MCF 10A (cell line): ENCODE measurements around the gene OAF. TPM values are rescaled to one million over a fixed set of nuclear protein-coding genes. Genes with fewer than 3 reads are reported as not detected.

Experiments
- BruUV-seq: library from RNA; stranded (reverse); fragments of 400-500 nt; replicated peaks from 2 replicates; lab custom pipeline; 2021; lab: Mats Ljungman, UMichigan
- CTCF ChIA-PET: fragments of 300-600 bp; sonication (Branson Sonifier 250); formaldehyde crosslinking; extraction: SDS; loops from one replicate; lab custom pipeline; 2021; ENCODE audit warnings: antibody characterized with exemption, inconsistent platforms; lab: Yijun Ruan, JAX
- POLR2A ChIA-PET: fragments of 300-600, 350-650 bp; sonication (Branson Sonifier 250); formaldehyde crosslinking; extraction: SDS; loops from one replicate; lab custom pipeline; 2020; ENCODE audit warnings: antibody characterized with exemption, inconsistent platforms; lab: Yijun Ruan, JAX
- DNase-seq: peaks from one replicate; pipeline ENCODE4 v3.0.0-alpha.2; 2018; ENCODE audit not compliant: unreplicated experiment
- H3K27ac Mint-ChIP-seq: one replicate; pipeline ENCODE4 v1.8.0; 2022; ENCODE audit warnings: mild to moderate bottlenecking, low read depth, mixed read lengths; ENCODE audit not compliant: unreplicated experiment
- H3K27me3 Mint-ChIP-seq: one replicate; pipeline ENCODE4 v1.8.0; 2022; ENCODE audit warnings: mixed read lengths; ENCODE audit not compliant: insufficient read depth, unreplicated experiment
- H3K36me3 Mint-ChIP-seq: one replicate; pipeline ENCODE4 v1.8.0; 2022; ENCODE audit warnings: mild to moderate bottlenecking, moderate library complexity, mixed read lengths; ENCODE audit not compliant: insufficient read depth, unreplicated experiment
- H3K4me1 Mint-ChIP-seq: one replicate; pipeline ENCODE4 v1.8.0; 2022; ENCODE audit warnings: mixed read lengths; ENCODE audit not compliant: insufficient read depth, unreplicated experiment
- H3K4me3 Mint-ChIP-seq: one replicate; pipeline ENCODE4 v1.8.0; 2022; ENCODE audit warnings: mild to moderate bottlenecking, moderate library complexity, mixed read lengths; ENCODE audit not compliant: unreplicated experiment
- H3K9me3 Mint-ChIP-seq: one replicate; pipeline ENCODE4 v1.8.0; 2022; ENCODE audit warnings: mixed read lengths; ENCODE audit not compliant: unreplicated experiment
- intact Hi-C: fragments of 100-400 bp; cut with micrococcal nuclease; formaldehyde crosslinking; loops from 2 replicates; pipeline ENCODE4 v1.14.1; 2022
- total RNA-seq: library from RNA; stranded (reverse); gene quantifications from 2 replicates; pipeline ENCODE4 v1.2.3, GENCODE V29; 2022
- TF ChIP-seq, protein P1 (sequence below): fragments of 200-600 bp; IDR thresholded peaks from one replicate; pipeline ENCODE4 v1.8.0; 2022; ENCODE audit warnings: antibody characterized with exemption, mild to moderate bottlenecking; ENCODE audit not compliant: unreplicated experiment

OAF gene
- total RNA-seq, 1 experiment from 2014 or later, result 21.6 TPM

DNA sequence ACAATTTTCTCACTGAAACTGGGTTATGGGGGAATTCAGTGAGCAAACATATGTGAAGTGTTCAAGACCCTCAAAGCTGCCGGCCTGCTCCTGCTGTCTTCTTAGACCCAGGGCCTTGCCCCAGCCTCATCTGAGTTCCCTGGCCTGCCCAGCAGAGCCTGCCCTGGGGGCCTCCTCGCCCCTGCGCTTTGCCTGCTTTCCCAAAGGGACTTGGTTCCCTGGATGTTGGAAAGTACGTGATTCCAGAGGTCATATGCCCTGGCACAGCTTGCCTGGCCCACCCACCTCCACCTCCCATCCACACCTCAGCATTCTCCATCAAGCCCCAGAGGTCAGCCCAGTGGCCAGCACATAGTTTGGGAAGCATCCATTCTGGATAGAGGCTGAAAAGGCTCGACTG, 15.4 kb downstream of the OAF start:
- no peak overlapping the region for H3K27ac Mint-ChIP-seq
- no peak overlapping the region for H3K4me3 Mint-ChIP-seq
- H3K27me3 Mint-ChIP-seq, result no peaks in the 10 kb centered on the region
- TF ChIP-seq, protein P1, sequence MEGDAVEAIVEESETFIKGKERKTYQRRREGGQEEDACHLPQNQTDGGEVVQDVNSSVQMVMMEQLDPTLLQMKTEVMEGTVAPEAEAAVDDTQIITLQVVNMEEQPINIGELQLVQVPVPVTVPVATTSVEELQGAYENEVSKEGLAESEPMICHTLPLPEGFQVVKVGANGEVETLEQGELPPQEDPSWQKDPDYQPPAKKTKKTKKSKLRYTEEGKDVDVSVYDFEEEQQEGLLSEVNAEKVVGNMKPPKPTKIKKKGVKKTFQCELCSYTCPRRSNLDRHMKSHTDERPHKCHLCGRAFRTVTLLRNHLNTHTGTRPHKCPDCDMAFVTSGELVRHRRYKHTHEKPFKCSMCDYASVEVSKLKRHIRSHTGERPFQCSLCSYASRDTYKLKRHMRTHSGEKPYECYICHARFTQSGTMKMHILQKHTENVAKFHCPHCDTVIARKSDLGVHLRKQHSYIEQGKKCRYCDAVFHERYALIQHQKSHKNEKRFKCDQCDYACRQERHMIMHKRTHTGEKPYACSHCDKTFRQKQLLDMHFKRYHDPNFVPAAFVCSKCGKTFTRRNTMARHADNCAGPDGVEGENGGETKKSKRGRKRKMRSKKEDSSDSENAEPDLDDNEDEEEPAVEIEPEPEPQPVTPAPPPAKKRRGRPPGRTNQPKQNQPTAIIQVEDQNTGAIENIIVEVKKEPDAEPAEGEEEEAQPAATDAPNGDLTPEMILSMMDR, result no peak
- ChIA-PET POLR2A (interaction anchor here (1.0 kb wide), 1 partner anchor 9 kb away, joined by 4 read pairs; no protein-coding TSS in a partner anchor), CTCF (interaction anchor here (0.7 to 22.1 kb wide), 7 partner anchors 8 to 90 kb away, joined by 3 to 526 read pairs (median 6); no protein-coding TSS in a partner anchor)
- no TSS peak for BruUV-seq
- DNase-seq, result no peak
- no peaks in the 10 kb centered on the region for H3K36me3 Mint-ChIP-seq
- H3K4me1 Mint-ChIP-seq, result no peaks in the 10 kb centered on the region
- intact Hi-C loops, result no loop called here
- no peaks in the 10 kb centered on the region for H3K9me3 Mint-ChIP-seq

GRCh38 chr11:120226714-120227113, 15.9 kb downstream of the OAF start:
- intact Hi-C loops, result no loop called here
- CTCF ChIA-PET, result interaction anchor here (0.7 to 22.1 kb wide), 6 partner anchors 12 to 90 kb away, joined by 3 to 526 read pairs (median 6); no protein-coding TSS in a partner anchor

GRCh38 chr11:120227228-120227852, 16.5 kb downstream of the OAF start:
- TF ChIP-seq, protein P1, result no peak
- Mint-ChIP-seq H3K27me3 (no peaks in the 10 kb centered on the region), H3K4me1 (no peaks in the 10 kb centered on the region), H3K27ac (no peak overlapping the region), H3K36me3 (no peaks in the 10 kb centered on the region), H3K9me3 (no peaks in the 10 kb centered on the region), H3K4me3 (no peak overlapping the region)
- POLR2A ChIA-PET, result no interaction called here
- no TSS peak for BruUV-seq
- DNase-seq, result no peak
- intact Hi-C loops, result no loop called here
- CTCF ChIA-PET, result interaction anchor here (0.6 to 22.1 kb wide), 5 partner anchors 13 to 112 kb away, joined by 3 to 526 read pairs (median 5); no protein-coding TSS in a partner anchor

More at GRCh38 chr11:120226714-120227113, 15.9 kb downstream of the OAF start:
- H3K9me3 Mint-ChIP-seq, result no peaks in the 10 kb centered on the region
- POLR2A ChIA-PET, result no interaction called here
- BruUV-seq, result no TSS peak
- no peaks in the 10 kb centered on the region for H3K27me3 Mint-ChIP-seq
- TF ChIP-seq, protein P1, result no peak
- no peak overlapping the region for H3K27ac Mint-ChIP-seq
- no peak for DNase-seq
- no peaks in the 10 kb centered on the region for H3K4me1 Mint-ChIP-seq
- no peak overlapping the region for H3K4me3 Mint-ChIP-seq
- no peaks in the 10 kb centered on the region for H3K36me3 Mint-ChIP-seq

- intact Hi-C loops, result loop anchor here (1.0 kb wide), 1 partner anchor 57 kb away; no protein-coding TSS in a partner anchor
- no peak overlapping the region for H3K27ac Mint-ChIP-seq
- no peaks in the 10 kb centered on the region for H3K9me3 Mint-ChIP-seq
- TF ChIP-seq, protein P1, result no peak
- CTCF ChIA-PET, result interaction anchor here (0.7 to 22.1 kb wide), 21 partner anchors 9 to 500 kb away, joined by 3 to 526 read pairs (median 4); partner anchors contain the start of gene NECTIN1
- H3K4me3 Mint-ChIP-seq, result no peak overlapping the region
- POLR2A ChIA-PET, result interaction anchor here (1.1 kb wide), 1 partner anchor 58 kb away, joined by 4 read pairs; no protein-coding TSS in a partner anchor
- no peaks in the 10 kb centered on the region for H3K36me3 Mint-ChIP-seq
- peaks cover 3% of the 10 kb centered on the region for H3K27me3 Mint-ChIP-seq
- DNase-seq, result no peak
- H3K4me1 Mint-ChIP-seq, result no peaks in the 10 kb centered on the region
- no TSS peak for BruUV-seq
These were observed 18.1 kb downstream of the OAF start for GRCh38 chr11:120228794-120229384.
